Suppressor macrophage (primary cell): ENCODE measurements around the gene KCNV2.
A peak's percentile ranks its signal among the peaks of the same experiment; 100 is the strongest.

Source experiments
- DNase-seq, 4 experiments: peaks; one replicate each; pipeline ENCODE4 v3.0.0-alpha.2; 2020 to 2022

KCNV2 gene

DNA sequence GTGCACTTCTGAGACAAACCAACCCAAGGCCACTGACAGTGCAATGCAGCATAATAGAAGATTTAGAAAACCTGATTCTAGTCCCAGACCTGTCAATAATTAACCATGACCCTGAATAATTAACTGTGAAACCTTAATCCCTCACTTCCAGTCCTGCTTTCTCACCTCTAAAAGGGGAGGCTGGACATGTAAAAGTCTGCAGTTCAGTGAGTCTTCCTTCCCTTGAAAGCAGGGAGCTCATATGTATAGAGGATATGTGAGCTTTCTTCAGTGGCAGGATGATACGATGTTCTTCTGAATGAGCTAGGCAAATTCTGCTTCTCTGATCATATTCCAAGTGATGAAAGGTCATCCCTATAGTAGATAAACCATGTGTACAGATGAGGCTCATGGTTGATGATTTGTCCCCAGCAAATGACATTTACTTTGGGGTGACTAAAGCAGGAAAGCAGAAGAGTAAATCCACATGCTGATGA is 2.9 kb downstream of the KCNV2 start:
- peak in 1 of 4 experiments; percentile 15 for DNase-seq

DNA sequence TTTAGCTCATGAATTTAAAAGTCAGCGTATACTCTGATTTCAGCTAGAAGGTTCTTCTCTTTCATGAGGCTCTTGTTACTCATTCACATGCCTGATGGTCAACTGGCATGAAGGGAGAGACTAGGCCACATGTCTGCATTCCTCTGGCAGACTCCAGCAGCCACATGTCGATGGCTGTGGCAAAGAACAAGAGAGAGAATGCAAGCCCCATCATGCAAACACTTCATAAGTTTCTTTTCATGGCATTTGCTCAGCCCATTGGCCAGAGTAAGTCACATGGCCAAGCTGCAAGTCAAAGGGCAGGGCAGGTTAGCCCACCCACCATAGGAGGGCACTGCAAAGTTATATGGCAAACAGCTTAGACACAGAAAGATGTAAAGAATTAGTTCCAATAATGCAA is 5.4 kb downstream of the KCNV2 start:
- no peak for DNase-seq

DNA sequence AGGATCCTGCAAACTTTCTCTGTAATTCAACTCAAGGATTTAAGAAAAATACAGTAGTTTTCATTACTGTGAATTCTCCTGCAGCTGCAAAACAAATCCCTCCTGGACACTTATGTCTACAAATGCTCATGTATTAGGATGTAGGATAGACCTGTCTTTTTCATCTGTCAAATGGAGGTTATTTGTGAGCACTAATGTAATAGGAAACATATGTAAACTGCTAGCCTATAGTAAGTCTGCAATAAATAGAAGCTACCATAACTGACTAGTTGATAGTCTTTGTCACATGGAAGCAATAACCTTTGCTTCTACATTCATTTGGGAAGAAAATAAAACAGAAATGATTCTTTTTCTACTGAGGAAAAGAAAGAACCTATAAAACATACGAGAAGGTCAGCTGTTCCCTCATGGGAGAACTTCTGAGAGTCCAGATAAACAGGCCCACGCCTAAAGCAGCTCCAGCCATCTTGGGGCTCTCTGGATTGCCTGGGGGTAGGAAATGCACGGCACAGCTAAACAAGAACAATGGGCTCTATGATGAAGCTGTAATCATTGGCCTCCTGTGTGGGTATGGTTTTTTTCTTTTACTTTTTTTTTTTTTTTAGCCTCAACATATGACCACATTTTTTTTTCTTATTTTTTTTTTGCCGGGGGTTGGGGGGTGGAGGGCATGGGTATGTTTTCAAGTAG is 6.2 kb downstream of the KCNV2 start:
- no peak for DNase-seq

DNA sequence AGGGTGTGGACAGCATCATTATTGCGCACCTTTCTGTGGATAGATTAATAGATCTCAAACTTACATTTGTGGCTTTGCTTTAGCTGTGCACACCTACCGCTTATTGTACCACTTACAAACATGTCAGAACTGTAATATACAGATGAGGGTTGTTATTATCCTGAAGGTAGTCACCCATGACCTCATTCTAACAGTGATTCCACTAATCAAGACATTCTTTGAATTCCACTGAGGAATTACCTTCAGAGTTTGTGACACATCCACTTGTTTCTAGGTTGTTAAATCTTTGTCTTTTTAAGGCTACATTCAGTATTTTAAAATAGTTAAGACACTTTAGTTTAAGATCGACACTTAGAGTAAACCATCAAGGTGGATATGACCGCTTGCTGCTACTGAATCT is 7.8 kb downstream of the KCNV2 start:
- no peak for DNase-seq

DNA sequence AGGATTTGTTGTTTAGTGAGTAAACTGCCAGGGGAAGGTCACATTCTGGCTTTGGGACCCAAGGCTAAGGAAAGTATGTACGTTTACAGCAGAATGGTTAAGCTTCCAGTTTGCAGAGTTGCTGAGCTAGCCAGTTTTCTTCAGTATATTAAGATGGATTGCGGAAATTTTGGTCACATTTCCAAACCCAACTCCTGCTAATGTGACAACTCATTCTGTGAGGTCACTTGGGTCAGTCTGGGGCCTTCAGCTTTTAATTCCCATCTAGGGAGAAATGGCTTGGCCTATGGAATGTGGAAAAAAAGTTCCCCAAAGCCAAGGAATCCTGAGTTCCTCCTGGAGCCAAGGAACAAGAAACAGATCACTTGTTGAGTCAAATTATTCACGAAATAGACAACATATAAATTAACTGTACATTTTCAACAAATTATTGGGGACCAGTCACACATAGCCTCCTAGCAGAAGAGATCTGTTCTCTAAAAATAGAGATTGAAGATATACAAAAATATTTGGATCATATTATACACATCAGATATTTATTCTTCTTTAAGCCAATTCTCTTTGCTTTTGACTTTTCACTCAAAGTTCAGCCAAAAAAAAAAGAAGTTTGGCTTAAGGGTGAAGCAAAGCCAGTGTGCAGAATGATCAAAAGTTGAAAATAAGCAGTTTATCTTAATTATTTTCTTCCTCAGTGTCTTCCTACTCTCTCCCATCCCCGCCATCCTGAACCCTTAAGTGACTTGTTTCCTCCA is 8.8 kb downstream of the KCNV2 start:
- no peak for DNase-seq

DNA sequence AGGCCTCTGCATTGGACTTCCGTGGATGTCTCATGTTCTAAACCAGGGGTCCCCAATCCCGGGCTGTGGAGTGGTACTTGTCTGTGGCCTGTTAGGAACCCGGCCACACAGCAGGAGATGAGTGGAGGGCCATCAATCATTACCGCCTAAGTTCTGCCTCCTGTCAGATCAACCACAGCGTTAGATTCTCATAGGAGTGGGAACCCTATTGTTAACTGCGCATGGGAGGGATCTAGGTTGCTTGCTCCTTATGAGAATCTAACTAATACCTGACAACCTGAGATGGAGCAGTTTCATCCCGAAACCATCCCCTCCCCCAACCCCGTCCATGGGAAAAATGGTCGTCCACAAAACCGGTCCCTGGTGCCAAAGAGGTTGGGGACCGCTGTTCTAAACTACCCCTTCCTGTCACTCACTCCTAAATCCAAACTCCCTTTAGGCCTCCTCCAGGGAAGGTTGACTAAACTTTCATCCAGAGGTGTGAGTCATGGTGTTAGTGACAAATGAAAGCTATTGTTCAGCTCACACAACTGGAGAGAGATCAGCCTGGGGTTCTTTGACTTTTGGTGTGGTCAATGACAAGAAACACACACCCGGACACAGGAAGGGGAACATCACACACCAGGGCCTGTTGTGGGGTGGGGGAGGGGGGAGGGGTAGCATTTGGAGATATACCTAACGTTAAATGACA is 9.5 kb downstream of the KCNV2 start:
- no peak for DNase-seq

DNA sequence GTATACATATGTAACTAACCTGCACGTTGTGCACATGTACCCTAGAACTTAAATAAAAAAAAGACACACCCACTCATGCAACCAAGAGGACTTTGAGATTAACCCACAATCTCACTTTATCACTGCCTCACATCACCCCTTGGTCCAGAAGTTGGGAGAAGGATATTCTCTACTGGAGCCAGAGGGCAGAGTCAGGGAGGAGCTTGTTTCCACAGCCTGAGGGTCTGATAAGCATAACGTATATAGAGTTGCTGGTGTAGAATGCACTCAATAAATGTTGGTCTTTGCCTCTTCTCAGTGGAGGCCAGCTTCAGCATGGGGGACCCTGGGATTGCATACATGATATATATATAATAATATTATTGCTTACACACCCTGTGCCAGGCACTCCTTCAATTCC is 10.1 kb downstream of the KCNV2 start:
- DNase-seq: no peak

DNA sequence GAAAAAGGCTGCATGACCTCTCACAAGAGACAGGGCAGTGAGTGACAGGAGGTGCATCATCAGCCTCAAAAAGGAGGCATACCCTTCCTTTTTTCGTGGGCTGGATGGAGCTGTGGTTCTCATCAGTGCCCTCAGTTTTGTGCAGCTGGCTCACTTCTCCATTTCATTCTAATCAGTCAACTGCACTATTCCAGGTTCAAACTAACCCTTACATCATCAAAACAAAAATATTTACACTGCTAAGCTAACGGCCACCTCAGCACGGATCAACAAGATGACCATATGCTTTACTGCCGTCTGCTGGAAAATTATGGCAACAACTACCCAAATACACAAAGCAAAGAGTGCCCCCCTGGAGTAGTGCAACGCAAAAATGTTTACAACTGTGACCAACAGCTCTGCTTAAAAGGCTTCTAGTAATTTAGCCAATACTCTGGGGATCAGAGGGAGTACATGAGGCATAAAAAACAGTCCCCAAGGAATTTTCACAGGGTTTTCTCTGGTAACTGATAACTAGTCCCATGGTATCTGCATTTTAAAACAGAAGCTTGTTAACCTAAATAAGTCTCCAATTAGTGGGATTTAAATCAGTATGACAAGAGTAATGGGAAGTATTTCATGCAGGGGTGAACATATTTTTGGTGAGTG is 10.8 kb downstream of the KCNV2 start:
- peak; percentile 30 to 61 (median 42) for DNase-seq

DNA sequence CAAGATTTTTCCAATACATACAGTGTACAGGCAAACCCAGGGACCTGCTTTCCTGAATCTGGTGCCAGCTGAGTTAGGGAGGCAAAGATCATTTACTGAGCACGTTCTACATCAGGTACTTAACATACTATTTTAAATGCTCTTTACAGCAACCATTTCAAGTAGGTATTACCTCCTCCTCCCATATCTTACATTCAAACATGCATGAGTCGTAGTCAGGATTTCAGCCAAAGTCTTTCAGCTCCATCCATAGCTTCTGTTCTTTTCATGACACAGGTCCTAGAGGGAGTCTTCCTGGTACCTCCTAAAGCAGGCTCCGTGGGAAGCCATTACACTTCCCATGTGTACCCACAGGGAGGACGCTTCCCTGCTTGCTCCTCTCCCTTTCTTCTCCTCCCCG is 11.7 kb downstream of the KCNV2 start:
- DNase-seq: no peak

DNA sequence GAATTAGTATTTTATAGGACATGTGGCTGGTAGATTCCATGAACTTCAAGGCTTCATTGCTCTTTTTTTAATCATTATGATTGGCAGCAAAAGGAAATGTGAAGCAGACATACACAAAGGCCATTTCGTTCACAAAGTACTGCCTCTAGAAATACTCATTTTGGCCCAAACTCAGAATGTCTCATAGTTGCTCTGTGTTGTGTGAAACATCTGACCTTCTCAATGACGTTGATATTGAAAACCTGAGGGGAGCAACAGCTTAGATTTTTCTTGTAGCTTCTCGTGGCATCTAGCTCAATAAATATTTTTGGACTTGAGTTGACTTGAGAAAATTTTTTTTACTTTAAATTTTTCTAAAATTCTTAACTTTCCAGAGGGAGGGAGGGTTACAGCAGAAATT is 12.4 kb downstream of the KCNV2 start:
- DNase-seq: no peak

DNA sequence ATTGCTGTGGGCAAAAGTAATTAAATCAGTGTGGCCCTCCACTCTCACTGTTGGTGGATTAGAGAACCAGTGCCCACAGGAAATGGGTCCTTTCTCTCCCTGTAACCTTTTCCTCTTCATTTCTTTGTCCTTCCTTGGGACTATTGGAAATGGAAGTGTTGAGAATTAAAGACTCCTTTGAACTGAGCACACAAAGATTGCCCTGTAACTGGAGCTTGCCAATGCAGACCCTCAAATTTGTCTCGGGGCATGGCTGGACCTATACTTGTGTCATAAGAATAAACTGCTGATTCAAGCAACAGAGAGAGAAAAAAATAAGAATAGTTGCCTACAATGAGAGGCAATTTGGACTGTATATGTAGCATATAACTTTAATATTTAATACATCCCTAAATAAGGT is 13.7 kb downstream of the KCNV2 start:
- no peak for DNase-seq

DNA sequence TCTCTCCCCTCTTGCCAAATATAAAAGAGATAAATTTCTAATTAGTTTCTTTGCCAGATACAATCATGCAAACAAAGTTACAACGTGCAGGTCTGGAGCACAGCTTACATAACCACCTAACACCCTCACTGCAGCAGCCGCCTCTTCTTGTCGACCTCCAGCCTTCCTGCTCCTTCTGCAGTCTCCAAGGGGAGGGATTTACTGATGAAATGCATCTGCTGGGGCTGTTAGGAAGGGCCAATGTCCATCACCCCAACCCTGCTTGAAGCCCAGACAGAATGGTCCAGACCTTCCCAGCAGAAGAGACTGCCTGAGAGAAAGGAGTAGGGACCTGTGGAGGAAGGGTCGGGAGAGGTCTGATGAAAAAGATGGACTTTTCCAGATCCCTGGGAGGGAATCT is 15.2 kb downstream of the KCNV2 start:
- DNase-seq: no peak

DNA sequence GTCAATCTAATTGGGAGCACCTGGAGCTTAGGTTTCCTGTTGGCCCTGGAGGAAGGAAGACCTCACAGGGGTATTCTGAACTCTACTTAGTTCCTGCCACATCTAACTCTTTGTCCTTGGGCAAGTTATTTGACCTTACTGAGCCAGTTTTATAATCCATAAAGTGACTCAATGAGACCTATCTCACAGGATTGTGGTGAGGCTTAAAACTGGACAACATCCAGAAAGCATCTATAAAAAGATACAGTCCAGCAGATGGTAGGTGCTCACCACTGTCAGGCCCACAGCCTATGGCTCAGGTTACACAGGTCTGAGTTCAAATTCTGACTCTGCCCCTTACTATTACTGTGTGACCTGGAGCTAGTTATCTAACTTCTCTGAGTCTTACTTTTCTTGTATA is 23.3 kb downstream of the KCNV2 start:
- DNase-seq: no peak

DNA sequence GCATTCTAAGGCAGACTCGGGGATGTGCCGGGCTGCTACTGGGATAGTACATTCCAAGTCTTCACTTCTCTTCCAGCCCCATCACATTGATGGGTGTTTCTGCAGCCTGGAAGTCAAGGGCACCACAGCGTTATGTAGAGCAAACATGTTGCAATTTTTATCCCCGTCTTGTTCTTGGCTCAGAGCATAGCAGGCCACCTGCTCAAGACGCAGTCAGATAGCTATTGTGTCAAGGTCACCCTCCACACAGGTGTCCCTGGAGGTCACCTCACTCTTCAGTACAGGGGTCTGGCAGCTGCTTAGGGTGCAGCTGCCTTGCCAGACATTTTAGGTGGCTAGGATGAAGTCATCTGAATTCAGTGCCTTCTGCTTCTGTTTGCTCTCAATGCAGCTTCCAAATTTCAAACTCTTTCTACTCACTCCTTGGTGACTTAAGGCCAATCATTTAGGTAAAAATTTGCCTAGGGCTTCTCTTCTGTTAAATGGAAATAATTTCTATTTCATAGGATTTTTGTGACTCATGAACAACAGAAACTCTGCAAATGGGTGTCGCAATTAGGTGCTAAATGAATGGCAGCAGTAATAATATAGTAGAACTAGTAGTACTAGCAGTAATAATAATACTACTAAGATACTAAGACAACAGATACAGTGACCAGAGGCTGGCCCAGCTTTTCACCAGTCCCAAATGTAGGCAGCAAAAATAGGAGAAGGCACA is 24.3 kb downstream of the KCNV2 start:
- DNase-seq: no peak

DNA sequence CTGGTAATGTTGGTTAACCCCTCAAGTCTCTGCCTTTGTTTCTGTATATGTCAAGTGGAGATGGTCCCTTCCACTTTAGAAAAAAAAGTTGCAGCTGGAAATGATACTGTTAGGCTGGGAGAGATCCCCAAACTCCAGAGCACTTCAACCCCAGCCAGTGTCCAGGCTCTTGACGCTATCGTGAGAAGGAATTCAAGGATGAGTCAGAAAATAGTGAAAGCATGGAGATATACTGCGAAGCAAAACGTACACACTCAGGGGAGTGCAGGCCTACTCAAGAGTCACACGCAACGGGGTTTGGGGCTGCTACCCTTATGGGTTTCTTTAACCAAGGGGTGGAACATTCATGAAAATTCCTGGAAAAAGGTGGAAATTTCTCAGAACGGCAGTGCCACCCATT is 24.9 kb downstream of the KCNV2 start:
- no peak for DNase-seq

DNA sequence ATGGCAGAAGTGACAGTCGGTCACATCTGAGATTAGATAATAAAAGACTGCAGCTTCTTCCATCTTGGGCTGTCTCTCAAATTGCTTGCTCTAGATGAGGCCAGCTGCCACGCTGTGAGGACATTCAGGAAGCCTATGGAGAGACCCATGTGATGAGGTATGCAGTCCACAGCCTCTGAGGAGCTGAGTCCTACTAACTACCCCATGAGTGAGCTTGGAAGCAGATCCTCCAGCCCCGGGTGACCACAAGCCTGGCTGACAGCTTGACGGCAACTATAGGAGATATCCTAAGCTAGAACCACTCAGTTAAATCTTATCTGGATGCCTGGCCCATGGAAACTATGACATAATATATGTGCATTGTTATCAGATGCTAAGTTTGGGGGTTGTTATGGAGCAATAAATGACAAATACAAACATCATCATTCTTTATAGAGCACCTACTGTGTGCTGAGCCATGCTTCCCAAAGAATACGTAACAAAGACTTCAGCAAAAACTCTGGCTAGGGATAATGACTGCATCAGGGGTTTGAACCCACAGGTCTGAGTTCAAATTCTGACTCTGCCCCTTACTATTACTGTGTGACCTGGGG is 26.7 kb downstream of the KCNV2 start:
- no peak for DNase-seq

DNA sequence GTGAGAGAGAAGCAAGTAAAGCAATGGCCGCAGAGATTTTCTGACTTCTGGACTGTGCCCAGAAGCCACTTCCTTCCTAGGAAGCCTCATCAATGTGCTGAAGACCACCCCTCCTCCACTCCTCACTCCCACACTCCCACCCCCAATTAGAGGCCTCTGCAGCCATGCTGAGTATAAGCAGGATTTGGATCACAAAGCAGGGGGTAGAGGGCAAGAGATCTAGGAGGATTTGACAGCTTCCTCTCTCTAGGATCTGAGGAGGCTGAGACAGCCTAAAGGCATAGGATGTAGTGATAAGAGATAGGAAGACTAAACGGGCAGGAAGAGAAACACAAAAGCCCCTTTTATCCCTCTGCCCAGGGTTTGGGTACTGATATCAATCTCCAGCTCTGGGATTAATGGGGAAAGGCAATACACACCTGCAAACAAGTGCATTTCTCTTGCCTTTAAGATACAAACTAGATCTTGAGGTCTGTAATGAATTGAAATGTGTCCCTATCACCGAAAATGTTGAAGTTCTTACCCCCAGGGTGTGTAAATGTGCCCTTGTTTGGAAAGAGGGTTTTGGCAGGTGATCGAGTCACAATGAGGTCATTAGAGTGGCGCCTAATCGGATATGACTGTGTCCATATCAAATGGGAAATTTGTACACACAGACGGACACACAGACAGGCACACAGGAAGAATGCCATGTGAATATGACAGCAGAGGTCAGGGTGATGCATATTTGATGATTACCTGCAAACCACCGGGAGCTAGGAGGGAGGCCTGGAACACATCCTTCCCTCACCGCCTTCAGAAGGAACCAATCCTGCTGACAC is 28.5 kb downstream of the KCNV2 start:
- DNase-seq: no peak

DNA sequence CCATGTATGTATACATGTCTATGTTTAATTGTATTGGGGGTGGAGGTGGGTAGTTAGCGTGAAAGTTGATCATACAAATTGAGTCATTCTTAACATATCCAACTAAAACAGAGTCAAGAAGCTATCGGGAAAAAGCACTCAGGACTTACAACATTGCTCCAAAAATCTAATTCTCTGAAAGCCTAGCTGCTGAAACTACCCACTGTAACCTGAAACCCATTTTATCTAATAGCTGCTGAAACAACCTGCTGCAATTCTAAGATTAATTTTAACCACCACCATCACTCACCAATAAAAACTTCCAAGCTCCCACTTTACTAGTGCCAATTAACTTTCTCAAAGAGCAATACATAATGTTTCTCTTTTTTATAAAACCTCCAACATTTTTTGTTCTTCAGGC is 32.2 kb downstream of the KCNV2 start:
- no peak for DNase-seq

DNA sequence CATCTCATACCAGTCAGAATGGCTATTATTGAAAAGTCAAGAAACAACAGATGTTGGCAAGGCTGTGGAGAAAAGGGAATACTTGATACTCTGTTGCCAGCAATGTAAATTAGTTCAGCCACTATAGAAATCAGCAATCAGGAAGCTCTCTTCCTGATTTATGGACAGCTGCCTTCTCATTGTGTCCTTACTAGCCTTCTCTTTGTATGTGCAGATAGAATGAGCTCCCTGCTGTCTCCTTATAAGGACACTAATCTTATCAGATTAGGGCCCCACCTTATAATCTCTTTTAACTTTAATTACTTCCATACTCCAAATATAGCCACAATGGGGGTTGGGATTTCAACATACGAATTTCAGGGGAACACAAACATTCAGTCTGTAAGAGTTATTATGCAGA is 38.0 kb downstream of the KCNV2 start:
- DNase-seq: no peak

DNA sequence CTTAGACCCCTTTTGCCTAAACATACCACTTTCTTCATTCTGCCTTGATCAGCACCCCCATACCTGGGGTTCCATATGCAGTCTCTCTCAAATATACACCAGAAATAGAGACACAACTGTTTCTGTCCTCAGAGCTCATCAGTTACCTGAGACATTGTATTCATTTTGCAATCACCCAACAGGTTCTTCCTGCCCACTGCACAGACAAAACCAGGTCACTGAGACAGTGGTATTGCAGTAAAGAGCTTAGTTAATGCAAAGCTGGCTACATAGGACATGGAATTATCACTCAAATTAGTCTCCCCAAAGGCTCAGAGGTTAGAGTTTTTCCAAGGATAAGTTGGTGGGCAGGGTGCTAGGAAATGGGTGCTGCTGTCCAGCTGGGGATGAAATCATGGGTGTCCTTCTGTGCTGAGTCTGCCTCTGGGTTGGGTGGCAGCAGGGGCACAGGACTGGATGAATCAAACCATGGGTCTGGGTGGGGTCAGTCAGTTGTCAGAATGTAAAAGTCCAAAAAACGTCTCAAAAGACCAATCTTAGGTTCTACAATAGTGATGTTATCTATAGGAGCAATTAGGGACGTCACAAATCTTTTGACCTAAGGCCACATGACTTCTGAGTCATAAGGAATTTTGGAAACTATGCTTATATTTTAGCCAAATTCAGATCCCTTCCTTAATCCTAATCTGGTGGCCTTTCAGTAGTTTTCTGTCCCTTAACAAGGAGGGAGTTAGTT is 41.0 kb downstream of the KCNV2 start:
- DNase-seq: no peak
